HEK293 (cell line): Measurements from ENCODE around the gene CAMKK1.

Source experiments
- CTCF ChIA-PET: fragments of 350-600 bp; formaldehyde crosslinking; extraction: SDS; loops from one replicate; lab custom pipeline; 2021; ENCODE audit warnings: antibody characterized with exemption; lab: Yijun Ruan, JAX
- POLR2A ChIA-PET: fragments of 300-600 bp; formaldehyde crosslinking; extraction: SDS; loops from one replicate; lab custom pipeline; 2020; ENCODE audit warnings: antibody characterized with exemption, inconsistent platforms; lab: Yijun Ruan, JAX
- H3K27ac ChIP-seq: fragments of 200-500 bp; sonication (Bioruptor generic); 2 replicates; pipeline ENCODE4 v1.5.1; 2014; ENCODE audit warnings: low read depth, low read length, control low read depth, inconsistent platforms; ENCODE audit errors: extremely low read depth
- H3K36me3 ChIP-seq, 2 experiments: fragments of 200-500 bp in 1 of 2; sonication (Bioruptor generic) in 1 of 2; 1 replicate in 1 of 2; 2 replicates in 1 of 2; pipeline ENCODE4 v1.5.1; 2014 to 2017; ENCODE audit warnings: inconsistent platforms in 2 of 2, low read length in 2 of 2; ENCODE audit not compliant: control insufficient read depth in 2 of 2, insufficient read depth in 1 of 2
- H3K4me1 ChIP-seq: fragments of 200-500 bp; sonication (Bioruptor generic); 2 replicates; pipeline ENCODE4 v1.5.1; 2014; ENCODE audit warnings: mild to moderate bottlenecking, low read length, inconsistent platforms; ENCODE audit not compliant: control insufficient read depth, insufficient read depth
- H3K4me3 ChIP-seq: 2 replicates; pipeline ENCODE4 v1.5.1; 2011; ENCODE audit warnings: low read depth, mild to moderate bottlenecking, control low read depth, low read length, moderate library complexity
- H3K9me3 ChIP-seq: fragments of 200-500 bp; sonication (Bioruptor generic); 2 replicates; pipeline ENCODE4 v1.5.1; 2014; ENCODE audit warnings: low read depth, low read length, inconsistent platforms; ENCODE audit not compliant: control insufficient read depth, insufficient read depth
- ELK4 ChIP-seq: IDR thresholded peaks from 2 replicates; pipeline ENCODE4 v1.6.1; 2011; ENCODE audit warnings: mild to moderate bottlenecking, low read depth, low read length, borderline replicate concordance
- TCF7L2 ChIP-seq: IDR thresholded peaks from 2 replicates; pipeline ENCODE4 v1.6.1; 2011; ENCODE audit warnings: low read depth, mild to moderate bottlenecking, inconsistent platforms, low read length, moderate library complexity, borderline replicate concordance
- TSHZ1 ChIP-seq: fragments of 450-650 bp; formaldehyde crosslinking; IDR thresholded peaks from 2 replicates; pipeline ENCODE4 v1.5.1; 2016; ENCODE audit warnings: missing biosample characterization, missing genetic modification characterization, borderline replicate concordance
- ZBTB10 ChIP-seq: fragments of 450-650 bp; formaldehyde crosslinking; IDR thresholded peaks from 2 replicates; pipeline ENCODE4 v1.5.1; 2016; ENCODE audit warnings: missing biosample characterization, missing genetic modification characterization
- ZBTB20 ChIP-seq: fragments of 450-650 bp; formaldehyde crosslinking; IDR thresholded peaks from 2 replicates; pipeline ENCODE4 v1.5.1; 2016; ENCODE audit warnings: missing biosample characterization, missing genetic modification characterization
- ZBTB26 ChIP-seq: fragments of 450-650 bp; formaldehyde crosslinking; optimal IDR thresholded peaks from 2 replicates; pipeline ENCODE3; 2016; ENCODE audit warnings: missing biosample characterization, mild to moderate bottlenecking, missing genetic modification characterization
- ZBTB7A ChIP-seq: fragments of 450-650 bp; formaldehyde crosslinking; IDR thresholded peaks from 2 replicates; pipeline ENCODE4 v1.5.1; 2016; ENCODE audit warnings: low read depth, missing biosample characterization, missing genetic modification characterization
- ZEB2 ChIP-seq: fragments of 450-650 bp; formaldehyde crosslinking; IDR thresholded peaks from 2 replicates; pipeline ENCODE4 v1.5.1; 2016; ENCODE audit warnings: missing biosample characterization, missing genetic modification characterization
- ZNF114 ChIP-seq: fragments of 450-650 bp; formaldehyde crosslinking; IDR thresholded peaks from 2 replicates; pipeline ENCODE4 v1.5.0; 2017; ENCODE audit warnings: missing biosample characterization, missing genetic modification characterization
- ZNF221 ChIP-seq: fragments of 450-650 bp; formaldehyde crosslinking; IDR thresholded peaks from 2 replicates; pipeline ENCODE4 v1.5.1; 2017; ENCODE audit warnings: missing biosample characterization, missing genetic modification characterization, borderline replicate concordance
- ZNF266 ChIP-seq: fragments of 450-650 bp; formaldehyde crosslinking; IDR thresholded peaks from 2 replicates; pipeline ENCODE4 v1.5.1; 2016; ENCODE audit warnings: missing biosample characterization, missing genetic modification characterization, low read depth
- ZNF571 ChIP-seq: fragments of 450-650 bp; formaldehyde crosslinking; IDR thresholded peaks from 2 replicates; pipeline ENCODE4 v1.5.0; 2017; ENCODE audit warnings: missing biosample characterization, missing genetic modification characterization
- ZNF580 ChIP-seq: fragments of 450-650 bp; formaldehyde crosslinking; IDR thresholded peaks from 2 replicates; pipeline ENCODE4 v1.5.1; 2016; ENCODE audit warnings: missing biosample characterization, missing genetic modification characterization
- ZNF629 ChIP-seq: fragments of 450-650 bp; formaldehyde crosslinking; IDR thresholded peaks from 2 replicates; pipeline ENCODE4 v1.5.1; 2017; ENCODE audit warnings: missing biosample characterization, missing genetic modification characterization
- ZNF830 ChIP-seq: fragments of 450-650 bp; IDR thresholded peaks from 2 replicates; pipeline ENCODE4 v1.5.0; 2018; ENCODE audit warnings: missing biosample characterization, missing genetic modification characterization, low read depth, mild to moderate bottlenecking, moderate library complexity

CAMKK1 gene

GRCh38 chr17:3903051-3903825, 10.4 kb upstream of the CAMKK1 start (continued):
- TF ChIP-seq ELK4: no peak

- ChIA-PET CTCF (interaction anchor here (0.6 to 7.3 kb wide), 8 partner anchors 8 to 165 kb away, joined by 3 to 60 read pairs (median 4); no protein-coding TSS in a partner anchor), POLR2A (interaction anchor here (0.6 to 1.1 kb wide), 3 partner anchors 11 to 1380 kb away, joined by 3 to 6 read pairs (median 4); no protein-coding TSS in a partner anchor)
- Histone ChIP-seq H3K27ac (no peak overlapping the region), H3K9me3 (no peaks in the 10 kb centered on the region), H3K4me1 (no peaks in the 10 kb centered on the region), H3K36me3 (no peaks in the 10 kb centered on the region), H3K4me3 (no peak overlapping the region)
- no peak for TF ChIP-seq ZNF830
- TF ChIP-seq ZBTB20: no peak
- TF ChIP-seq ZBTB26 (tag by site-specific recombination): no peak
- TF ChIP-seq ZNF221 (tag by site-specific recombination): no peak
- TF ChIP-seq ZNF266 (tag by site-specific recombination): no peak
- no peak for TF ChIP-seq ZNF580
- TF ChIP-seq ZNF114 (tag by site-specific recombination): no peak
- TF ChIP-seq ZBTB7A (tag by site-specific recombination): no peak
- TF ChIP-seq TCF7L2: no peak
- TF ChIP-seq ZEB2 (tag by site-specific recombination): no peak
- no peak for TF ChIP-seq ZNF571
- no peak for TF ChIP-seq ZBTB10 (tag by site-specific recombination)
- TF ChIP-seq ZNF629: no peak
- no peak for TF ChIP-seq TSHZ1 (tag by site-specific recombination)
Observed at GRCh38 chr17:3900646-3901045, 7.8 kb upstream of the CAMKK1 start.
